ENCODE measurements around the gene GJC1. TPM values are rescaled to one million over a fixed set of nuclear protein-coding genes. Genes with fewer than 3 reads are reported as not detected.

Gene GJC1
- polyA plus RNA-seq, 2 donors = 0.83 to 1.2 TPM

DNA sequence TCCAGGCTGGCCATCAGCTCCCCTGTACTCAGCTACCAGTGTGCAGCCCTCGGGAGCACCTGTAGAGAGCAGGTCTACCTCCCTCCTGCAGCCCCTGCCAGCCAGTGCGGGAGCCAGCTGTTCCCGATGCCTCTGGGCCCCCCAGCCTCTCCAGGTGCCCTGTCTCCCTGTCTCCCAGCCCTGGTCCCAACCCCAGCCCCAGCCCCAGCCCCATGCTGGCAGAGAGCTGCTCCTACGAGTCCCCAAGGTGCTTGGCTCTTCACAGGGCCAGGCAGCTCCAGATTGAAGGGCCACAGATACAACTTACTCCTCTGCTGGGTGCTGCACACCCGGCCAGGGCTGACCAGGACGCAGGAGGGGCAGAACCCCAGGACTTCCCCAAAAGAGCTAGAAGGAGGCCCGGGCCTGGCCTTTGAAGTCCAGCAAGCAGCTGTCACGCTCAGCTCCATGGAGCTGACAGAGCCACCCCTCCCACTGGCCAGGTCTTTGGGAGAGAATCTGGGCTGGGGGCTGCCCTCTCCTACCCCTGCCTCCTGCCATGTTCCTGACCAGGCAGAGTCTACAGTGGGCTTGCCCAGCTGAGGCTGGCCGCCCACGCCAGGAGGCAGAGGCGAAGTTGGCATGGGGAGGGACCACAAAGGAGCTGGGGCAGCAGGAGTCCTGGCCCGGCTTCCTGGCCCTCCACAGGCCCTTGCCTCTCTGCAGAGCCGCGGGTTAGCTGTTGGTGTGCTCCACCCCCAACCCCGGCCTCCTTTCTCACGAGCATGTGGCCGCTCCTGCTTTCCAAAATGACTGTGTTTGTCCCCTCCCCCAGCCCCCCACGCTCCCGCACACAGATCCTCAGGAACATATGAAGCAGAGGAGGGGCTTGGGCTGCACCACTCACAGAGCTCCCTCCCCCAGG, 80.8 kb downstream of the GJC1 start:
- H3K4me1 ChIP-seq (ENCODE audit: control insufficient read depth in 2 of 2, insufficient read depth in 2 of 2, low read length in 1 of 2) = no peaks in the 10 kb centered on the region
- H3K4me3 ChIP-seq (ENCODE audit: low read depth in 1 of 2, low read length in 2 of 2) = no peak overlapping the region
- no peaks in the 10 kb centered on the region for H3K9me3 ChIP-seq (ENCODE audit: control insufficient read depth in 2 of 2, insufficient read depth in 1 of 2, low read depth in 1 of 2, low read length in 1 of 2)
- no peak overlapping the region for H3K27ac ChIP-seq (ENCODE audit: low read depth in 2 of 2, low read length in 1 of 2)
- no peaks in the 10 kb centered on the region for H3K27me3 ChIP-seq (ENCODE audit: control insufficient read depth in 1 of 2, insufficient read depth in 2 of 2, low read length in 2 of 2)
- WGBS, 2 donors = 77 to 84% methylated on average over 17 to 19 of the region's 19 CpGs
- peaks cover 7 to 10% of the 10 kb centered on the region in 2 donors for H3K36me3 ChIP-seq (ENCODE audit: control insufficient read depth in 2 of 2, insufficient read depth in 2 of 2, low read length in 1 of 2)

Other genes starting within 250 kb of the GJC1 start
- gene MEIOC, start 173.8 kb downstream of the GJC1 start, polyA plus RNA-seq = under 1 TPM in 1 of 2 donors, not detected in 1; 0.06 TPM
- gene CCDC43, start 140.5 kb downstream of the GJC1 start, polyA plus RNA-seq = 10 to 100 TPM; 11.1 to 12.4 TPM
- gene DBF4B, start 121.6 kb downstream of the GJC1 start, polyA plus RNA-seq = 1 to 10 TPM; 2.1 to 4.5 TPM
- under 1 TPM; 0.55 to 0.59 TPM for gene ADAM11, start 71.3 kb downstream of the GJC1 start, polyA plus RNA-seq
- 1 to 10 TPM; 2.8 to 3.5 TPM for gene HIGD1B, start 17.6 kb upstream of the GJC1 start, polyA plus RNA-seq
- 10 to 100 TPM; 15.8 to 38.4 TPM for gene EFTUD2, start 69.2 kb upstream of the GJC1 start, polyA plus RNA-seq
- gene GFAP, start 85.2 kb upstream of the GJC1 start, polyA plus RNA-seq = under 1 TPM in 1 of 2 donors, not detected in 1; 0.08 TPM
- gene KIF18B, start 117.5 kb upstream of the GJC1 start, polyA plus RNA-seq = 1 to 10 TPM; 4.3 to 7.3 TPM
- under 1 TPM; 0.57 to 0.79 TPM for gene C1QL1, start 138.0 kb upstream of the GJC1 start, polyA plus RNA-seq
- gene DCAKD, start 221.3 kb upstream of the GJC1 start, polyA plus RNA-seq = 10 to 100 TPM; 11.8 to 15.8 TPM
- gene NMT1, start 231.0 kb upstream of the GJC1 start, polyA plus RNA-seq = 10 to 100 TPM; 30.1 to 32.9 TPM